CD4-positive, alpha-beta T cell treated with Interleukin-12 subunit alpha and Interleukin-12 subunit beta, for 1 hour (primary cell): ENCODE measurements around the gene TNS3.

Source experiments
- DNase-seq: peaks from one replicate; pipeline ENCODE4 v3.0.0-alpha.2; 2020

The TNS3 gene

DNA sequence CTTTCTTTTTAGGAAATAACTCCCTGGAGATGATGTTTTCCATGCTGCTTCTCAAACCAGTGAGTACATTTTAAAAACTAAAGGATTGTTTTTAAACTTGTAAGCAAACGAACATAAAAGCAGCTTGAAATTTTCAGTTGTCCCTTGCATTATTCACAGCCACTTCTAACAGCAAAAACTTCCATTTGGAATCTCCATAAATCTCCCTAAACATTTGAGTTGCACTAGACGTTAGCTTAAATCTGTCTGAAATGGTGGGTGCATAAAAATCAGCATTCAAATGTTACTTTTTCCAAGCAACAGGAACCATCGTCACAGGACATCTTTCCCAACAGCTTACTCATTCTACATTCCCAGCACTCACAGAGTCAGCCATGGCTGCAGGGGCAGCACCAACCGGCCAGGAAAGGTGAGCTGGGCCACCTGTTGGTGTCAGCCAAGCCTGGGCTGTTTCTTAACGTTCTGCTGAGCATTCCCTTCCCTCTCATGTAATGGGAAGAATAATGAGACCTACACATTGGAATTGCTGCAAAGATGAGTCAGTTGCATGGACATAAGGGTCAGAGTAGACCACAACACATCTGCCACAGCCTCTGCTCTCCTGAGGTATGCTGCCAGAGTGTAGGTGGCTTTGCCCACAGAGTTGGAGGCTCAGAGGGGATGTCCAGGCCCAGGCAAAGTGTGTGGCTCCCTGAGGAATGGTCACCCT lies 163.2 kb downstream of the TNS3 start:
- DNase-seq = no peak

DNA sequence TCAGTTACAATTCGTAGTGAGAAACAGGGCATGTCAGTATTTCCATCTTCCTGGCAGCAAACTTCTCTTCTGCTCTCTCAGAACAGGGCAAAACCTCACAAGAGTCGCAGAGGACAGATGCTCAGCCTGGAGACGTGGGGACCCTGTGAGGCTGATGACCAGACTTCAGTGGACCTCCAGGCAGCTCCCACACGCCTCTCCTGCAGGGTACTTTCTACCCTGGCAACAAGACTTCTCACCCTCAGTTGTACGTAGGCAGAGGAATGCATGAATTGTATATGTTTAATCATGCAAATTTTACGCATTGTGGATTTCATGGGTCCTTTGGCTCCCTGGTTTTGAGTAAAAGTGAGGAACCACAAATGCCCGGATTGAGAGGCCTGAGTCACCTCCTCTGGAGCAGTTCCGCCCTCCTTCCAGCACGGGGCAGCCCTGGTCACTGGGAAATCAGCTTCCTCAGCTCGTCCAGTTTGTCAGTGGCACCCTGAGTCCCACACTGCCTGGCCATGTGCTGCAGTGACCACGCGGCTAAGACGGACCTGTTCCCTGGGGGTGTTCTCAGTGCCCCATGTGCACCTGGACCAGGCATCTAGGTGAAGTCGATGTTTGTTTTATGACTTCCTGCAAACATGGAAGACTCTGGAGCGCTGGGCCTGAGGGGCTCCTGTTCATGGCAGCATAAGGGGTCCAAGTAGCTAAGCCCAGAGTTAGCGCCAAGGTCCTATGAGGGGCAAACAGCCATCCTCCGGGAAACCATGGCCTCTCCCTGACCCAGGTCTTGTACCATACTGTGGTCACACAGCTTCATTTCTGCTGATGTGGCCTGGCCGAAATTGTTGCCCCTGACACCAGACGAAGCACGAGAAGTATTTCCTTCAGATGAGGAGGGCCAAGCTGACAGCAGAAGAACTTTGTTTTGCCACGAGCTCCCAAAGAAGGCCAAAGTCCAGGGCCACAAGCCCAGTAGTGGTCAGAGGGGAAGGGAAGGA lies 165.1 kb downstream of the TNS3 start:
- no peak for DNase-seq

DNA sequence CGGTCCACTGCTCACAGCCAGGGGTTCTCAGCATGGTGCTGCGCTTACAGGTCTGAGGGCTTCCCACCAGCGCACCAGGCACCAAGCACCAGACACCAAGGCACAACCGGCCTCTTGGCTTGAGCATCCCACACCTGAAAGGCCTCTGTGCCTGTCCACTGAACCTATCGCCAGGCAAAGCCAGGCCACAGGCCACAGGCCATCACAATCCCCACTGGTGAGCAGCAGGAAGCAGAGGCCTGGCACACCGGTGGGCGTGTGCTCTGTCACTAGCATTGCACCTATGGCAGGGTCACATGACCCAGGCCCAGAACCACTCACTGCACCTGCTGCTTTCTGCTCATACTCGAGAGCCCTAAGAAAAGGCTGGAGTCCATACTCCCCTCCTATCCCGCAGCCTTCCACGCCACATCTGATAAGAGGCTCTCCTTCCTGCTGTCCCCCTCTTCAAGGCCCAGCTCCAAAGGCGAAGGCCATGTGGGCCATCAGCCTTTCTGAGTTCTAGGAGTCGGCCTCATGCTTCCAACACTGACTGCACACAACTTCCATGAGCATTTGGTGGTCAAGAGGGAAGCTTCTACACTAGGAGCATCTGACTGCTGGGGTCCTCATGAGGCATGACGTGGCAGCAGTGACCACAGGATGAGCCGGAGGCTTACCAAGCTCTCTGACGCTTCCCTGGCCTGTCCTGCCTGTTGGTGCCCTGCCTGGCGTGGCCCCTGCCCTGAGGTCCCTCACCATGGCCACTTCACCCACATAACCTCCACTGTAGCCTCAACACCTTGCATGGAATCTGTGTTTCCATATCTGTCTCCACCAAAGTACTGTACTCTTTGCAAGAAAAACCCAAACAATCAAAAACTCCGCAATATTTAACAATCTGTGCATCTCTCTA lies 166.3 kb downstream of the TNS3 start:
- DNase-seq = no peak

DNA sequence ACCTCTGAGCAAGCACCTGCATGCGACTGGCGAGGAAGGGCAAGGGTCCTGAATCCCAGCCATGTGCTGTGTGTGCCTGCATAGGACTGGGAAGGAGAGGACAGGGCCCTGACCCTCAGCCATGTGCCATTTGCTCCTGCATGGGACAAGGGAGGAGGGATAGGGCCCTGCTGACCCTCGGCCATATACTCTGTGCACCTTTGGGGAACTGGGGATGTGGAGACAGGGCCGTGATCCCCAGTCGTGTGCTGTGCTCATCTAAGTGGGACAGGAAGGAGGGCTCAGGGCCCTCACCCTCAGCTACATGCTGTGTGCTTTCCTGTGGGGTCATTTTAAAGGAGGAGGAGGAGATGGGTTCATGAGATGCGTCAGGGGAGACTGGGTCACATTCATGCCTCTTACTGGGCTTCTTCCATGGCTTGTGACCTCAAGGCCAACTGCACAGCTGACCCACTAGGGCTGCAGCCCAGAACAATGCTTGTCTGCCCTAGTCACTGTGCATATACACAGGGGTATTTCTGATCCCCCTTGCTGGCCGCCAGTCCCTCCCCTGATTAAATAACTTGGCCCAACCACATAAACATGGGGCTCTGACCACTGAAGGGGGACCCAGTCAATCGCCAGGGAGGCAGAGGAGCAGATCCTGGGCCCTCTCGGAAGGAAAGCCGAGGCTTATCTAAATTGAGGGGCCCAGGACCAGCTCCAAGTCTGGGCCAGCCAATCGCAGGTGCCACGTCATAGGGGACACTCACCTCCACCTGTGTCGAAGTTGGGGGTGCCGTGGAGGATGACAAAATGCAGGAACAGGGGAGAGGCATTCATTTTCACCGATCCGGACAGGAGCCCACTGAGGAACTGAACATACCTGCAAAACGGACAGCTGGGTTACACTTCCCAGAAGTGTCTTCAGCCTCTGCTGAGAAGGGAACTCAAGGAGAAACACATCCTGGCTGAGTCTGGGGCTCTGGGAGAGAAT lies 167.3 kb downstream of the TNS3 start:
- no peak for DNase-seq

DNA sequence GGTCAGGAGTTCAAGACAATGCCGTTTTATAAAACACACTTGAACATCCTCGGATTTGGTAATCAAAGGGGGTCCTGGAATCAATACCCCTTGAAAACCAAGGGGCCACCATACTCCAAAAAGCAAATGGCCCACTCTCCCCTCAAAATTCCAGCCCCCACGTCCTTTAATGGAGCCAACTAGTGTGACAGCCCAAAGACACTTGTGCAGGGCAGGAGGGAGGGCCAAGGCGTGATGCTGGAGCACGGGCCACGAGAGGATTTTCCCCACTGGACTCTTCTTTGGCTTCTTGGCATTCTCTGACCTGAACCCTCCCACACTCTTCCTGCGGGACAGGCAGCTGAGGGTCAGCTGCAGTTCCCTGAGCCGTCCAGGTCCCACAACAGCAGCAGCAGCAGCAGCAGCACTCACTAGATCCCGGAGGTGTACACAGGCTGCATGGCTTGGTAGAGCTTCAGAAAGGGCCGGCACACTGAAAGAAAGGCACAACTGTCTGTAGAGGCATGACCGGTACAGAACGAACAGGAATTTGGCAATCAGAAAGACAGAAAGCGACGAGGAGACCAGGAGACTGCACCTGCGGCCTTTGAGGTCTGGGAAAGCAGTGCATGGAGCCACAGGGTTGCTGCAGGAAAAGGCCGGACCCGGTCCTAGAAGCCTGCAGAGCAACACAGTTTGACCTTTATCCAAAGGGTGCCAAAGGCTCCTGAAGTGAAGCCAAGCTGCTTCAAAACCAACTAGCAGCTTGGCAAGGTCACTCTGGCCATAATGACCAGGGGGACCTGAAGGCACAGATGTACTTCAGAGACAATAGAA lies 168.2 kb downstream of the TNS3 start:
- no peak for DNase-seq

DNA sequence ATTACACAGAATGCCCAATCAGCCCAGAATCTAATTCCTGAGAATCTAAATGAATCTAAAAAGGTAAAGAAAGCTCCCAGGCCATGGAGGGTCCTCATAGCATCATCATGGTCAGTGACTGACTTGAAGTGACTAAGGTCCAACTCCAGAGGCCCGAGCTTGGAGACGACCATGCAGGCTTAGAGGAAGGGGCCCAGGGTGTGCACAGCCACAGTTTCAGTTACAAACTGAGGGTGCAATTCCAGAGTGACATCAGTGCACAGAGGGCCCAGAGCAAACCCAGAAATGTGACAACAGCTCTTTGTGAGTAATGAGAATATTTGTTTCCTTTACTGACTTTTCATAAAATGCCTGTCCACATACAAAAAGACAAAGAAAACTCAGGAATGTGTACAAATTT lies 170.0 kb downstream of the TNS3 start:
- no peak for DNase-seq

DNA sequence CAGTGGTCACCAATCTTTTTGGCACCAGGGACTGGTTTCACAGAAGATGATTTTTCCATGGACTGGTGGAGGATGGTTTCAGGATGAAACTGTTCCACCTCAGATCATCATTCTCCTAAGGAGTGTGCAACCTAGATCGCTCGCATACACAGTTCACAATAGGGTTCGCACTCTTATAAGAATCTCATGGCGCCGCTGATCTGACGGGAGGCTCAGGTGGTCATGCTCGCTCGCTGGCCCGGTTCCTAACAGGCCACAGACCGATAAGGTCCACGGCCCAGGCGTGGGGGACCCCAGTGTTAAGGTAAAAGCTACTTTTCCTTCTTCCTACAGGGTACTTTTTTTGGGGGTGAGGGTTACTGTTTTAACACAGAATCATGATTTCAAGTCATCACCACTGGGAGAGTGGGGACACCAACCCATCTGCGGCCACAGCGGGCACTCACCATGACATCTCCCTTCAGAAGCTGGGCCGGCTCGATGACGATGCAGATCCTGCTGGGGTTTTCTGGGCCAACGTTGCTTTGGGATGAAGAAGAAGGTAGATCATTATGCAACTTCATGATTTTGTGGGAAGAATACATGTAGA lies 170.5 kb downstream of the TNS3 start:
- no peak for DNase-seq

DNA sequence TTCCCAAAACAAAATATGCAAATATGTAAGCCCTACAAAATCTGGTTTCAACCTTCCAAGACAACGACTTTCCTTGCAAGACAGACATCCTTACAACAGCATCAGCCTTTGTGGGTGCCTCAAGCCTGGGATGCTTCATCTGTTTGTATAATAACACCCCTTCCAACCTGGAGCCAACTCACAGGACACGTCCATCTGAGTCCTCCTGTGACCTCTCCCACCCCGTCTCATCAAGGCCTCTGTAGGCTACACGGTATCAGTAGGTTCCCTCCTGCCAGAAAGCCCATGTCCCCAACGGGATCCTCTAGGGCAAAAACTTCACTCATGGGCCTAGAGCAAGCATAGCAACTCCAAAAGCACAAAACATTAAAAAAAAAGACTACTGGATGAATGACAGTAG lies 173.2 kb downstream of the TNS3 start:
- no peak for DNase-seq

DNA sequence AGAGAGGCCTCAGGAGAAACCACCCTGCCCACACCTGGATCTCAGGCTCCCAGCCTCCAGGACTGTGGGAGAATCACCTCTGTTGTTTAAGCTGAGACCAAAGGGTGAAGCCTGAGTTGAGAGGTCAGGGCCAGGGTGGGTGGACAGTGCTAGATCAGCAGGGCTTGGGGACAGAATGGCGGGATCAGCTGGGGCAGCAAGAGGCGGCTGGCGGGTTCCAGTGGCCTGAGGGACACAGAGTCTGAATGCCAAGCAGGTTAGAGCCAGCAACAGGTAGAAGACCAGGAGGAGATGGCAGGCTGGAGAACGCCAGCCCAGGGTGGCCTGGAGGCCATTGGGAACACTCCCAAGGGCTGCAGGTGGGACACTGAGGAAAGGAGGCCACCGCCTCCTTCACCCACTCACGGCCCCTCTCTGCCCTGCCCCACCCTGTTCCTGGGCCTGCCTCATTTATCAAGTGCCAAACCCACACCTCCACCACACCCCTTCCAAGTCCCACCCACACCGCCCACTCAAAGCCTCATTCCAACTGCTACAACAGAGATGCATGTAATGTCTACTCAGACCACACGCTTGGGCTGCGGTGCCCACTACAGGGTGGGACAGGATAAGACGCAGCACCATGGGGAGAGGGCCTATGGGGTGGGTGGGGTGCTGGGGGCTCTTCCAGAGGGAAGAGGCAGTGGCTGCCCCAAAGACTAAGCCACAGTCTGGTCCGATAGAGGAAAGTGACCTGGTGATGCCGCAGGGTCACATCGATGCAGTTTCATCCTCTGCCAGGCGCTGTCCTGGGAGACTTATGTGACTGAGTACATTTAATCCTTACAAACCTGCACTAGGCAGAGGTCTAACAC lies 173.9 kb downstream of the TNS3 start:
- no peak for DNase-seq

DNA sequence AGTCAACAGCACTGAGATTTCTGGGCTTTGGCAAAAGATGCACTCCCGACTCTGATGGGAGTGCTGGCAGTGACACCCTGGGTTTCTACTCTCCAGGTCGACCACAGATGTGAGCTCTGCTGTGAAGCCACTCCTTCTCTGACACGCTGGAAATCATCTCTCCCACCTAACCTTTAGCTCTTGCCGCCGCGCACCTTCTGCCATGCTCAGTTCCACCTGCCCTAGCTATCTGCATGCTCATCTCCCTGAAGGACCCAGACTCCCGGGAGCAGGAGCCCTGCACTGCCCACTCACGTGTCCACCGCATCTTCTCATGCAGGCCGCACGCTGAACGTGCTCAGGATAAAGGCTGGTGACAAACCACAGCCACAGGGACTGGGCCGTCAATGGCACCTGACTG lies 174.8 kb downstream of the TNS3 start:
- DNase-seq = no peak

DNA sequence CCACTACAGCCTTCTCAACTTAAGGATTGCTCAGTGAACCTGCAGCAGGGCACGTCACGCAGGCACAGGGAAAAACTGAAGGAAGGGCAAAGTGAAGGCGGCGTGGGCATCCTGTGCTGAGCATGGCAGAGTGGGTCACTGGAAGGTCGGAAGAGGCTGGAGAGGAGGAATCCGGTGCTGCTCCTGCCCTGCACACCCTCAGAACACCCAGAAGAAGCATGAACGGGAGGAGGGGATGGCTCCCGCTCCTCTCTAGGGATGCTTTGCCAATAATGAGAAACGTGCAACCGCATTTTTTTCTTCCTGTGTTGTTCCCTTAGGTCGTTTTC lies 175.1 kb downstream of the TNS3 start:
- no peak for DNase-seq

DNA sequence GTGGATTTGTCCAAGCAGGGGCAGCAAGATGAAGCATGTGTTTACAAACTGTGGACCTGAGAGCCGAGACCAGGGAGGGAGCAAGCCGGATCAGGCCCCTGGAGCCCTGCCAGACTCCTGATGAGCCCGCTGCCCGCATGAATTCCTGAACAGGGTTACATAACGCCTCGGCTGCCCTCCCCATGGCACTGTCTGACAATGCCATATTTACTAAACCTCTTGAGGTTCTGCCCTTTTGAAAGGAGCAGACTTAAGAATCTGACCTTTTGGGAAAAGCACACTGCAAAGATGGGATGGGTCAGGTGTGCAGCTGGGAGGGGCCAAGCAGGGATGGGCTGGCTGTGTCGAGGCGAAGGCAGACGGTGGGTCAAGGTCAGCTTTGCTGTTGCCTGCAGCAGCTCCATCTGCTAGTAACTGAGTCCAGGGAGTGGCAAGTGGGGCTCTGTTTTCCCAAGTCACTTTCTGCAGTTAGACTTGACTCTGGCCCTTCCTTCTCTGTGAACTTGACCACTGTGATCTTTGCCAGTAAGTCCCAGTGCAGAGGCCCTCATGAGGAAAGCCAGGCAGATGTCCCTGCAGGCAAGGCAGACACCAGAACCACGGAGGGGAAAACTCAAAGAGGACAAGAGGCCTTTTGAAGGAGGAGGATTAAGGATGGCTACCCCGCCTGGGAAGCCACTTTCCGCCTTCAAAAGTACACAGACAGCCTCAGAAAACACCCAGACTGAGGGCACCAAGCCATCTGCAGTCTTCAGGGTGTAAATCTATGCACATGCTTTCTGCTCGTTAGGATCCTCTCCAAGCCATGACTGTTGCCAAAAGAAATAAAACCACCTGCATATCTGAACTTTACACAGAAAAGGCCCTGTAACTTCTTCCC lies 175.8 kb downstream of the TNS3 start:
- DNase-seq = no peak

DNA sequence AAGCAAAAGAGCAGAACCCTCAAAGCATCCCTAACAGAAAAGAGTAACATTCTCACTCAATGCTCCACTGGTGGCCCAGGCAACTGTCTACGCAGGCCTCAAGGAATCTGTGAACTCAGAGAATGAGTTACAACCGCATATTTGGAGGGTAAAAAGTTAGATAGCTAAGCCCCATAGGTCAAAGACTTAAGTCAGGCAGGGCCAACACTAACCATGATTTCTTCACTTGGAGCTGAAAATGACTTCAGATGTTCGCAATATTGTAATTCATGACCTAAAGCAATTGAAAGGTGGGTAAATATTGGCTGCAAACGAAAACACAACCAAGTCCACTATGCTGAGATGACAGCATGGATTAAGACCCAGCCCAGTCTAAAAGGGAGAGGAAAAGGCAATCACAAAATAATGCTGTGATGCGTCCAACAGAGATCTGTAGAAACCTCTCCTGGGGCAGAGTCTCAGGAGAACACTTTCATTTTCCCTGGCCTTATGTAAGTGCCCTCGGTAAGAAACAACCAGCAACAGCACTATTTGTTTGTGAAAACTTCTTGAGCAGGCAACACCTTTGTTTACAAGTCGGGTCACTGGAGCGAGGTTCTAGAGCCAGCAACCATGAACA lies 176.5 kb downstream of the TNS3 start:
- DNase-seq = no peak

DNA sequence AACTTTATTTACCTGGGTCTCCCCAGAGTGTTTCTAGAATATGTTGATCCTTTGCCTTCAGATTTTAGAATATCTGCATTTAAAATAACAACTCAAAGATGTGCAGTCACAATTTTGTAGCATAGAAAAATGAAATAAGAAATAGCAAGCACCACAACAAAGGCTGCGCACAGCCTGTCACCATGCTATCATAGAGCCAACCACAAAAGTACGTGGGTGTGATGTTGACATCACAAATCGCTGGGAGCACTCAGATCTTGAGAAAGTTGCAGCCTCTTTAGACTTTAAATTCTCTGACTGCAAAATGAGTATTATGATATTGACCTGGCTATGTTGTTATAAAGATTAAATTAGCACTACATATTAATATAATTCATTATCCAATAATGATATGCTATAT lies 177.9 kb downstream of the TNS3 start:
- no peak for DNase-seq

DNA sequence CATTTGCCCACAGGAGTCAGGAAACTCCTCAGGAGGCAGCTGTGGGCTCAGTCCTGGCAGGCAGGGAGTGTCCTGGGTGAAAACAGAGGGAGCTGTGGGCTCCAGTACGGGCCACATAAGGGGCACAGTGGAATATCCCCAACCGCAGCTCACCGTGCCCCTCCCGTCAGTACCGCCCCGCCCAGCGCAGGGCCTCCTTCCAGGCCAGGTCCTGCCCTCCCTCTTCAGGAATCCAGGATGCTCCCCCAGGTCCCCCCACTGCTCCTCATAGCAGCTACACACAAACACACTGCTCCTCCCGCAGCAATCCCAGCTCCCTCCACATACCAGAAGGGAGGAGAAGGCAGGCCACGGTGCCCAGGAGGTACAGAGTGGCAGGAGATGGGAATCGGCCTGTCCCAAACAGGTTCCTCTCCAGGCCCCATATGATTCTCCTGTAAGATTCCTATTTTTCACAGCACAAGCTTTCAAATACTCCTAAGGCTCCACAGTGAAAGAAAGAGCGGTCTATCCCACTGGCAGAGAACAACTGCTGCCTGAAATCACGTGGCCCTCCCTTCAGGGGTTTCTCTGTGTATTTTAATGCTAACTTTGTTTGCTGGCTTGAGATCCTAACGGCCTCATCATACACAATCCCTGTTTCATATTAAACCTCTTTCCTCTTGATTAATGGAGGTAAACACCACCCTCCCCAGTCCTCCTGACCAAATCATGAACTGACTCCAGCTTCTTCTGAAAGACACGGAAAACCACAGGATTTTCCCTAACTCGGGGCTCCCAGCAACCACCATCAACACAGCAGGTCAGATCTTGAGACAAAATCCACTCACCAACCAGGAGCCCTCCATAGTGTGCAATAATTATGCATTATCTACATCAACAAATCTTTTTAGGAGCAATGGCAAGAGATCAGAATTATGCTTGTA lies 178.7 kb downstream of the TNS3 start:
- DNase-seq = no peak

DNA sequence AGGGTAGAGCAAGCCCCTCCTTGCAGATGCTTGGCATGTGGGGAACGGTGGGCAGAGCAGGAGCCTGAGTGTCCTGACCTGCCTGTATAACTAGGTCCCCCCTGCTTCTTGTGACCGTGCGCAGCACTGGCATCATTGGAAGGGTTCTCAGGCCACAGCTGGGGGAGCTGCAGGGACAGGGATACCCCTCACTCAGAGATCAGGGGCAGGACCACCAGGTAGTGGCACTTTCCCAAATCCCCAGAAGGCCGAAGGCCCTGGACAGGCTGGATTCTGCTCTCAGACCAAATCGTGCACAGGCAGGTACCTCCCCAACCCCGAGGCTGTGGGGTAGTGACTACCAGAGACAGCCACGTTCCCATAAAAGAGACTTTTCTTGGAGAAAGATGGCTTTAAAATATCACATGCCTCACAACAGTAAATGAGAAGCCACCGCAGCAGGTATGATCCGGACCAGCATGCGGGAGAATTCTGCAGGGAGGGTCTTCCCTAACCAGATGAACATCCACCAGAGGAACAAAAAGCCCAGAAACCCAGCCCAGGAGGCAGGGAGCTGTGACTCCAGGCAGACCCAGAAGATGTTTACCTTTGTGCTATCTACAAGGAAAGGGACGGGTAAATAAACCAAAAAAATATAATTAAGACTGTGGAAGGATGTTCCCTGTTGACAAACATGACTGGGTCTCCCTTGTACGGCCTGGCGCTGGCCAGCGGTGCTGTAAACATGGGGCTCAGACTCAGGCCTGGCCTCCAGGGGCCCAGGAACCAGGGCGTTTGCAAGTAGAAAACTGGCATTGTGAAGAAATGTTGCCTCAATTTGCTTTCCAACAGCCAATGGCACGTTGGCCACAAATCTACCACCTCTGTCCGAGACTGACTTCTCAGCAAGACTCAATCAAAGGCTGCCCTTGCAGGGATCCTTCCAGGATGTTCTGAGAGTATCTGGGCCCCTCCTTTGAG lies 180.0 kb downstream of the TNS3 start:
- DNase-seq = no peak
